IMR-90 (cell line): ENCODE data around the gene SIK3. TPM values are rescaled to one million over a fixed set of nuclear protein-coding genes. Genes with fewer than 3 reads are reported as not detected.
"Not testable (repeated sequence)": the region's sequence is repeated elsewhere in the genome, so short reads cannot be mapped to it uniquely, and the experiment has no call there.

ENCODE experiments used
- ATAC-seq: fragments of 200-7000 bp; cut with Tn5 transposase; 2 replicates; pipeline ENCODE4 v1.9.1; 2020; ENCODE audit warnings: low read depth, mild to moderate bottlenecking, moderate library complexity
- BruUV-seq: library from RNA; stranded (reverse); fragments of 400-500 nt; replicated peaks from 2 replicates; lab custom pipeline; 2021; lab: Mats Ljungman, UMichigan
- CTCF ChIA-PET: fragments of 300-600 bp; formaldehyde crosslinking; extraction: SDS; loops from one replicate; lab custom pipeline; 2021; ENCODE audit warnings: antibody characterized with exemption; lab: Yijun Ruan, JAX
- POLR2A ChIA-PET: fragments of 300-600 bp; sonication (Branson Sonifier 250); formaldehyde crosslinking; loops from one replicate; lab custom pipeline; 2022; ENCODE audit warnings: antibody characterized with exemption; ENCODE audit not compliant: unreplicated experiment; lab: Charles Lee
- DNase-seq: peaks from one replicate; pipeline ENCODE4 v3.0.0; 2013
- H2AFZ ChIP-seq: replicated peaks from 2 replicates; pipeline ENCODE3; 2013; ENCODE audit warnings: low read length, mild to moderate bottlenecking; ENCODE audit not compliant: poor library complexity
- H2AK5ac ChIP-seq: 2 replicates; pipeline ENCODE4 v1.6.1; 2013; ENCODE audit warnings: low read depth, low read length, inconsistent platforms
- H2AK9ac ChIP-seq: replicated peaks from 2 replicates; pipeline ENCODE3; 2013; ENCODE audit warnings: mild to moderate bottlenecking, low read depth, low read length, moderate library complexity; ENCODE audit not compliant: poor library complexity
- H2BK120ac ChIP-seq: 2 replicates; pipeline ENCODE4 v1.6.1; 2013; ENCODE audit warnings: low read depth, low read length, inconsistent platforms
- H2BK15ac ChIP-seq: 3 replicates; pipeline ENCODE4 v1.6.1; 2013; ENCODE audit warnings: low read depth, low read length, inconsistent platforms
- H2BK20ac ChIP-seq: 2 replicates; pipeline ENCODE4 v1.6.1; 2013; ENCODE audit warnings: low read depth, mild to moderate bottlenecking, inconsistent platforms, low read length, moderate library complexity
- H2BK5ac ChIP-seq: 2 replicates; pipeline ENCODE4 v1.6.1; 2013; ENCODE audit warnings: mild to moderate bottlenecking, low read depth, low read length, inconsistent platforms; ENCODE audit not compliant: poor library complexity, severe bottlenecking
- H3K14ac ChIP-seq: replicated peaks from 2 replicates; pipeline ENCODE4 v1.6.1; 2013; ENCODE audit warnings: low read depth, low read length, inconsistent platforms
- H3K18ac ChIP-seq: 2 replicates; pipeline ENCODE4 v1.6.1; 2013; ENCODE audit warnings: low read depth, low read length, control low read depth
- H3K23ac ChIP-seq: 2 replicates; pipeline ENCODE4 v1.6.1; 2013; ENCODE audit warnings: low read depth, low read length, inconsistent platforms
- H3K27ac ChIP-seq: 2 replicates; pipeline ENCODE4 v1.5.1; 2013; ENCODE audit warnings: mild to moderate bottlenecking, control low read depth, low read length; ENCODE audit not compliant: insufficient read depth
- H3K27me3 ChIP-seq: 2 replicates; pipeline ENCODE4 v1.6.1; 2013; ENCODE audit warnings: low read length; ENCODE audit not compliant: control insufficient read depth, insufficient read depth
- H3K36me3 ChIP-seq: 2 replicates; pipeline ENCODE4 v1.6.1; 2013; ENCODE audit warnings: low read length, mixed read lengths; ENCODE audit not compliant: control insufficient read depth, insufficient read depth
- H3K4ac ChIP-seq: 2 replicates; pipeline ENCODE4 v1.6.1; 2013; ENCODE audit warnings: low read depth, low read length, inconsistent platforms
- H3K4me1 ChIP-seq: 2 replicates; pipeline ENCODE4 v1.6.1; 2013; ENCODE audit warnings: low read length, mixed read lengths; ENCODE audit not compliant: control insufficient read depth, insufficient read depth
- H3K4me2 ChIP-seq: 2 replicates; pipeline ENCODE4 v1.6.1; 2013; ENCODE audit warnings: low read depth, mild to moderate bottlenecking, control low read depth, low read length, moderate library complexity
- H3K4me3 ChIP-seq: 2 replicates; pipeline ENCODE4 v1.5.1; 2013; ENCODE audit warnings: low read depth, mild to moderate bottlenecking, control low read depth, low read length, moderate library complexity; ENCODE audit not compliant: insufficient read depth
- H3K56ac ChIP-seq: 2 replicates; pipeline ENCODE4 v1.6.1; 2013; ENCODE audit warnings: low read length, inconsistent platforms; ENCODE audit not compliant: insufficient read depth; ENCODE audit errors: extremely low read depth
- H3K79me1 ChIP-seq, 2 experiments: 2 replicates each; pipeline ENCODE4 v1.6.1; 2013; ENCODE audit warnings: low read length in 2 of 2, inconsistent platforms in 1 of 2, low read depth in 1 of 2
- H3K9ac ChIP-seq: 2 replicates; pipeline ENCODE4 v1.6.1; 2013; ENCODE audit warnings: low read depth, low read length, control low read depth
- H3K9me1 ChIP-seq: 2 replicates; pipeline ENCODE4 v1.6.1; 2013; ENCODE audit warnings: low read length, inconsistent platforms; ENCODE audit not compliant: insufficient read depth
- H3K9me3 ChIP-seq: 2 replicates; pipeline ENCODE4 v1.6.1; 2013; ENCODE audit warnings: low read length; ENCODE audit not compliant: control insufficient read depth, insufficient read depth
- H4K20me1 ChIP-seq: 2 replicates; pipeline ENCODE4 v1.6.1; 2013; ENCODE audit warnings: low read length, inconsistent platforms; ENCODE audit not compliant: insufficient read depth
- H4K5ac ChIP-seq: 2 replicates; pipeline ENCODE4 v1.6.1; 2013; ENCODE audit warnings: mild to moderate bottlenecking, low read depth, low read length, control low read depth
- H4K8ac ChIP-seq, 2 experiments: 2 replicates each; pipeline ENCODE4 v1.6.1; 2013; ENCODE audit warnings: low read depth in 2 of 2, low read length in 2 of 2, control low read depth in 1 of 2, inconsistent platforms in 1 of 2
- H4K91ac ChIP-seq: 2 replicates; pipeline ENCODE4 v1.6.1; 2013; ENCODE audit warnings: low read depth, low read length, inconsistent platforms; ENCODE audit not compliant: insufficient read depth
- dilution Hi-C: fragments of 300-500 bp; cut with HindIII; formaldehyde crosslinking; loops from one replicate; pipeline ENCODE4 v1.14.3; 2018; ENCODE audit warnings: low sequenced_read_pairs; ENCODE audit not compliant: unreplicated experiment
- in situ Hi-C: fragments of 300-500 bp; cut with MboI; formaldehyde crosslinking; loops from 3 replicates; pipeline ENCODE4 v1.14.3; 2019; ENCODE audit warnings: low sequenced_read_pairs, inconsistent platforms, mixed read lengths
- intact Hi-C: fragments of 100-400 bp; cut with micrococcal nuclease; formaldehyde crosslinking; loops from 2 replicates; pipeline ENCODE4 v1.10.0; 2022
- polyA plus RNA-seq, 3 experiments: library from polyadenylated mRNA; depleted of rRNA; stranded (reverse); fragments of >200 nt; gene quantifications; 2 replicates each; pipeline ENCODE4 v1.2.3, GENCODE V29; 2012; ENCODE audit warnings: low replicate concordance in 1 of 3
- total RNA-seq: library from RNA; depleted of rRNA; stranded (reverse); fragments of >200 nt; gene quantifications from 2 replicates; pipeline ENCODE4 v1.2.3, GENCODE V29; 2012

SIK3 gene
- total and polyA plus RNA-seq, 2 of the 4 experiments (the other 2 are of a cell fraction) = 8.2 to 9.1 TPM

GRCh38 chr11:116801662-116802061 is 296.6 kb downstream of the SIK3 start:
- CTCF ChIA-PET, H2AFZ ChIP-seq, in situ Hi-C loops, H3K79me1 ChIP-seq, POLR2A ChIA-PET, H3K9me3 ChIP-seq, H2BK120ac ChIP-seq, H3K36me3 ChIP-seq, H2BK5ac ChIP-seq, dilution Hi-C loops, H3K4ac ChIP-seq, H2BK15ac ChIP-seq, H3K14ac ChIP-seq, H4K5ac ChIP-seq, H3K9me1 ChIP-seq, H4K91ac ChIP-seq, H4K8ac ChIP-seq, H3K4me1 ChIP-seq, intact Hi-C loops, H4K20me1 ChIP-seq, H3K4me2 ChIP-seq, H3K4me3 ChIP-seq, H2AK9ac ChIP-seq, H3K23ac ChIP-seq, H3K18ac ChIP-seq, ATAC-seq, H3K27ac ChIP-seq, H3K56ac ChIP-seq, H3K9ac ChIP-seq, H2BK20ac ChIP-seq, BruUV-seq, H2AK5ac ChIP-seq, DNase-seq: not testable (repeated sequence)
- H3K27me3 ChIP-seq = peaks cover 13% of the 10 kb centered on the region
